Measurements from ENCODE around the gene COX20.

GRCh38 chr1:244791061-244791460 lies 44.4 kb upstream of the COX20 start:
- no peak for TF ChIP-seq EP300 (IDR thresholded peaks at IDR 0.05; ENCODE audit: borderline replicate concordance in 1 of 2, control insufficient read depth in 1 of 2, low read depth in 2 of 2, low read length in 2 of 2)
- no peak for TF ChIP-seq STAT3 (IDR thresholded peaks at IDR 0.05; ENCODE audit: low read depth, low read length)
- TF ChIP-seq MXI1 (IDR thresholded peaks at IDR 0.05; ENCODE audit: low read depth, low read length): no peak
- TF ChIP-seq CTCF (IDR thresholded peaks at IDR 0.05 in 2 of 3, conservative IDR thresholded peaks at IDR 0.05 in 1 of 3; ENCODE audit: control insufficient read depth in 2 of 3, extremely low read depth in 1 of 3, insufficient read depth in 1 of 3, low read depth in 3 of 3, low read length in 3 of 3): no peak
- TF ChIP-seq CEBPB (IDR thresholded peaks at IDR 0.05; ENCODE audit: borderline replicate concordance in 1 of 2, low read depth in 2 of 2, low read length in 2 of 2): no peak
- TF ChIP-seq ASH2L (IDR thresholded peaks at IDR 0.05; ENCODE audit: borderline replicate concordance, low read depth): no peak
- TF ChIP-seq POLR2AphosphoS5 (IDR thresholded peaks at IDR 0.05; ENCODE audit: low read length): no peak
- TF ChIP-seq SP1 (IDR thresholded peaks at IDR 0.05; ENCODE audit: low read depth, low read length): no peak
- TF ChIP-seq EZH2 (IDR thresholded peaks at IDR 0.05; ENCODE audit: borderline replicate concordance, control insufficient read depth, low read depth, low read length): no peak
- TF ChIP-seq HDAC6 (IDR thresholded peaks at IDR 0.05; ENCODE audit: unreplicated experiment): no peak
- TF ChIP-seq SRF (IDR thresholded peaks at IDR 0.05; ENCODE audit: low read depth in 2 of 2, low read length in 2 of 2): no peak
